OCI-LY1 (cell line): ENCODE measurements around the gene CCR9.

Experiments
- EZH2 ChIP-seq: fragments of 200-600 bp; sonication (generic), shearing (Covaris generic); IDR thresholded peaks from 2 replicates; pipeline ENCODE4 v1.8.0; 2017; ENCODE audit warnings: borderline replicate concordance, mixed run types, mild to moderate bottlenecking, antibody characterized with exemption, low read length, moderate library complexity, mixed read lengths
- TF ChIP-seq, protein P1 (sequence below): fragments of 200-600 bp; sonication (generic), shearing (Covaris generic); IDR thresholded peaks from 2 replicates; pipeline ENCODE4 v1.5.1; 2017; ENCODE audit warnings: mild to moderate bottlenecking, antibody characterized with exemption, low read length, moderate library complexity, mixed read lengths

DNA sequence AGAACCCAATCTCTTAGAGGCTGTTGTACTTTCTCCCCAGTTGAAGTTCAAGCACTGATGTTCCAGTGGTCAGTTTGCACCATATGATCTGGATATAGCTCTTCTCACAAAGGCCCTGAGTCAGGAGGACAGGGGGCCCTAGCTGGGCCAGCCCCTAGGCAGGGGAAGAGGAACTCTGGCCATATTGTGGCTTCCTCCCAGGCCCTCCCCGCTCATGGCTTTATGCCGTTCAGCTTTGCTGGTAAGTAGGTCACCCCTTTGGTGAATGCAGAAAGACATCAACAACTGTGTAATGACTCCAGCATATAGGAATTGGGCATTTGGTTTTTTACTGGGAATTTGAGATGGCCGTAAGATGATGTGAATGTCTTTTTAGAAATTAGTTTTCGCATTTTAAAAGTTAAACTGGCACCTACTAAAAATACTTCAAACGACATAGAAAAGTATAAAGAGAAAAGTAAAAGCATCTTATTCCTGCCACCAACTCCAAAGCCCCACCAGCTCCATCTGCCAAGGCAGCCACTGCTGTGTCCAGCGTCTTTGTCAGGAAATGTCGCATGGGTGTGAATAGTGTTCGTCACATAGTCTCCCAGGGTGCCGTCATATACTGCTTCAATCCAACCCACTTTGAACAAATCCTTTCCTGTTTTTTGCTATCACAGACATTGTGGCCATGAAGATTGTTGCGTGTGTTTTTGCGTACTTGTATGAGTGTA lies 25.3 kb downstream of the CCR9 start:
- TF ChIP-seq, protein P1, sequence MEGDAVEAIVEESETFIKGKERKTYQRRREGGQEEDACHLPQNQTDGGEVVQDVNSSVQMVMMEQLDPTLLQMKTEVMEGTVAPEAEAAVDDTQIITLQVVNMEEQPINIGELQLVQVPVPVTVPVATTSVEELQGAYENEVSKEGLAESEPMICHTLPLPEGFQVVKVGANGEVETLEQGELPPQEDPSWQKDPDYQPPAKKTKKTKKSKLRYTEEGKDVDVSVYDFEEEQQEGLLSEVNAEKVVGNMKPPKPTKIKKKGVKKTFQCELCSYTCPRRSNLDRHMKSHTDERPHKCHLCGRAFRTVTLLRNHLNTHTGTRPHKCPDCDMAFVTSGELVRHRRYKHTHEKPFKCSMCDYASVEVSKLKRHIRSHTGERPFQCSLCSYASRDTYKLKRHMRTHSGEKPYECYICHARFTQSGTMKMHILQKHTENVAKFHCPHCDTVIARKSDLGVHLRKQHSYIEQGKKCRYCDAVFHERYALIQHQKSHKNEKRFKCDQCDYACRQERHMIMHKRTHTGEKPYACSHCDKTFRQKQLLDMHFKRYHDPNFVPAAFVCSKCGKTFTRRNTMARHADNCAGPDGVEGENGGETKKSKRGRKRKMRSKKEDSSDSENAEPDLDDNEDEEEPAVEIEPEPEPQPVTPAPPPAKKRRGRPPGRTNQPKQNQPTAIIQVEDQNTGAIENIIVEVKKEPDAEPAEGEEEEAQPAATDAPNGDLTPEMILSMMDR = no peak
- TF ChIP-seq EZH2 = no peak
